Activated CD4-positive, alpha-beta memory T cell treated with anti-CD3 and anti-CD28 coated beads for 36 hours (primary cell): ENCODE measurements around the gene C1orf159. TPM values are rescaled to one million over a fixed set of nuclear protein-coding genes. Genes with fewer than 3 reads are reported as not detected.
A peak's percentile ranks its signal among the peaks of the same experiment; 100 is the strongest.
"Not testable (repeated sequence)": the region's sequence is repeated elsewhere in the genome, so short reads cannot be mapped to it uniquely, and the experiment has no call there.

ENCODE experiments used
- CTCF ChIA-PET: fragments of 350-600 bp; sonication (Branson Sonifier 250); formaldehyde crosslinking; loops from one replicate; lab custom pipeline; 2021; ENCODE audit warnings: antibody characterized with exemption, inconsistent platforms; lab: Charles Lee
- POLR2A ChIA-PET: fragments of 350-600 bp; sonication (Branson Sonifier 250); formaldehyde crosslinking; loops from one replicate; lab custom pipeline; 2021; ENCODE audit warnings: antibody characterized with exemption; lab: Charles Lee
- DNase-seq: peaks from one replicate; pipeline ENCODE4 v3.0.0-alpha.2; 2020
- H3K27ac Mint-ChIP-seq: one replicate; pipeline ENCODE4 v1.8.0; 2021; ENCODE audit warnings: mixed read lengths
- H3K27me3 Mint-ChIP-seq: one replicate; pipeline ENCODE4 v1.8.0; 2021; ENCODE audit warnings: mixed read lengths
- H3K36me3 Mint-ChIP-seq: one replicate; pipeline ENCODE4 v1.8.0; 2021; ENCODE audit warnings: mixed read lengths
- H3K4me1 Mint-ChIP-seq: one replicate; pipeline ENCODE4 v1.8.0; 2021; ENCODE audit warnings: low read depth, mixed read lengths
- H3K4me3 Mint-ChIP-seq: one replicate; pipeline ENCODE4 v1.8.0; 2021; ENCODE audit warnings: mild to moderate bottlenecking, mixed read lengths
- H3K9me3 Mint-ChIP-seq: one replicate; pipeline ENCODE4 v1.8.0; 2021; ENCODE audit warnings: mixed read lengths
- intact Hi-C: fragments of 100-400 bp; cut with micrococcal nuclease; formaldehyde crosslinking; loops from one replicate; pipeline ENCODE4 v1.15.1; 2023
- total RNA-seq, 2 experiments: library from RNA; stranded (reverse); gene quantifications; one replicate each; pipeline ENCODE4 v1.2.3, GENCODE V29; 2021

C1orf159 gene
- total RNA-seq, 2 experiments from 2014 or later = 19.5 to 20.5 TPM

- no peaks in the 10 kb centered on the region for H3K9me3 Mint-ChIP-seq
Observed at GRCh38 chr1:1085171-1085841, 30.6 kb downstream of the C1orf159 start.

GRCh38 chr1:1084372-1085170 is 31.3 kb downstream of the C1orf159 start:
- Mint-ChIP-seq H3K4me3 (no peak overlapping the region), H3K27ac (no peak overlapping the region), H3K27me3 (no peaks in the 10 kb centered on the region), H3K36me3 (peaks cover 2% of the 10 kb centered on the region), H3K4me1 (peaks cover 3% of the 10 kb centered on the region), H3K9me3 (no peaks in the 10 kb centered on the region)
- intact Hi-C loops = no loop called here
- peak; percentile 7 for DNase-seq
- ChIA-PET POLR2A (no interaction called here), CTCF (no interaction called here)

More at GRCh38 chr1:1085171-1085841, 30.6 kb downstream of the C1orf159 start:
- CTCF ChIA-PET = no interaction called here
- POLR2A ChIA-PET = no interaction called here
- no peak overlapping the region for H3K4me3 Mint-ChIP-seq
- peak; percentile 7 for DNase-seq
- H3K27ac Mint-ChIP-seq = no peak overlapping the region
- peaks cover 2% of the 10 kb centered on the region for H3K36me3 Mint-ChIP-seq
- H3K4me1 Mint-ChIP-seq = no peaks in the 10 kb centered on the region
- H3K27me3 Mint-ChIP-seq = no peaks in the 10 kb centered on the region
- intact Hi-C loops = no loop called here

- Mint-ChIP-seq H3K27ac (no peak overlapping the region), H3K36me3 (peaks cover 2% of the 10 kb centered on the region), H3K27me3 (peaks cover 2% of the 10 kb centered on the region), H3K4me3 (no peak overlapping the region), H3K4me1 (peaks cover 6% of the 10 kb centered on the region), H3K9me3 (no peaks in the 10 kb centered on the region)
- intact Hi-C loops = no loop called here
- CTCF ChIA-PET = no interaction called here
- POLR2A ChIA-PET = no interaction called here
- peak; percentile 8 for DNase-seq
Observed at GRCh38 chr1:1083416-1084371, 32.2 kb downstream of the C1orf159 start.

- Mint-ChIP-seq H3K4me3 (no peak overlapping the region), H3K36me3 (peaks cover 2% of the 10 kb centered on the region), H3K4me1 (peaks cover 6% of the 10 kb centered on the region), H3K27ac (no peak overlapping the region), H3K9me3 (no peaks in the 10 kb centered on the region), H3K27me3 (peaks cover 2% of the 10 kb centered on the region)
- DNase-seq = peak; percentile 8
- POLR2A ChIA-PET = no interaction called here
- CTCF ChIA-PET = no interaction called here
- intact Hi-C loops = no loop called here
Observed at GRCh38 chr1:1082776-1083415, 33.0 kb downstream of the C1orf159 start.

GRCh38 chr1:1082239-1082775 is 33.6 kb downstream of the C1orf159 start:
- no peaks in the 10 kb centered on the region for H3K9me3 Mint-ChIP-seq
- POLR2A ChIA-PET = no interaction called here
- peaks cover 2% of the 10 kb centered on the region for H3K27me3 Mint-ChIP-seq
- no peak overlapping the region for H3K4me3 Mint-ChIP-seq
- H3K27ac Mint-ChIP-seq = no peak overlapping the region
- H3K4me1 Mint-ChIP-seq = peaks cover 6% of the 10 kb centered on the region
- CTCF ChIA-PET = no interaction called here
- peak; percentile 8 for DNase-seq
- H3K36me3 Mint-ChIP-seq = peaks cover 2% of the 10 kb centered on the region
- intact Hi-C loops = no loop called here

- H3K9me3 Mint-ChIP-seq = no peaks in the 10 kb centered on the region
- CTCF ChIA-PET = no interaction called here
- no peak overlapping the region for H3K4me3 Mint-ChIP-seq
- peaks cover 6% of the 10 kb centered on the region for H3K4me1 Mint-ChIP-seq
- POLR2A ChIA-PET = no interaction called here
- intact Hi-C loops = no loop called here
- peak; percentile 8 for DNase-seq
- no peak overlapping the region for H3K27ac Mint-ChIP-seq
- peaks cover 2% of the 10 kb centered on the region for H3K36me3 Mint-ChIP-seq
- peaks cover 2% of the 10 kb centered on the region for H3K27me3 Mint-ChIP-seq
Observed at GRCh38 chr1:1081311-1082238, 34.3 kb downstream of the C1orf159 start.

GRCh38 chr1:1080951-1081310 is 35.0 kb downstream of the C1orf159 start:
- H3K36me3 Mint-ChIP-seq = peaks cover 2% of the 10 kb centered on the region
- ChIA-PET POLR2A (no interaction called here), CTCF (no interaction called here)
- peak; percentile 9 for DNase-seq
- peaks cover 2% of the 10 kb centered on the region for H3K27me3 Mint-ChIP-seq
- no peaks in the 10 kb centered on the region for H3K9me3 Mint-ChIP-seq
- no peak overlapping the region for H3K4me3 Mint-ChIP-seq
- peaks cover 6% of the 10 kb centered on the region for H3K4me1 Mint-ChIP-seq
- no peak overlapping the region for H3K27ac Mint-ChIP-seq
- intact Hi-C loops = no loop called here

GRCh38 chr1:1080122-1080757 is 35.6 kb downstream of the C1orf159 start:
- Mint-ChIP-seq H3K27ac (no peak overlapping the region), H3K27me3 (peaks cover 2% of the 10 kb centered on the region), H3K4me1 (peaks cover 6% of the 10 kb centered on the region), H3K36me3 (peaks cover 2% of the 10 kb centered on the region), H3K9me3 (no peaks in the 10 kb centered on the region), H3K4me3 (no peak overlapping the region)
- CTCF ChIA-PET = no interaction called here
- POLR2A ChIA-PET = no interaction called here
- DNase-seq = peak; percentile 47
- intact Hi-C loops = no loop called here

GRCh38 chr1:1079408-1080121 is 36.3 kb downstream of the C1orf159 start:
- H3K27ac Mint-ChIP-seq = no peak overlapping the region
- POLR2A ChIA-PET = no interaction called here

GRCh38 chr1:1077396-1077795 is 38.5 kb downstream of the C1orf159 start:
- H3K27ac Mint-ChIP-seq, H3K36me3 Mint-ChIP-seq, H3K27me3 Mint-ChIP-seq, H3K4me3 Mint-ChIP-seq, CTCF ChIA-PET, H3K9me3 Mint-ChIP-seq, DNase-seq, intact Hi-C loops, POLR2A ChIA-PET, H3K4me1 Mint-ChIP-seq: not testable (repeated sequence)

More at GRCh38 chr1:1079408-1080121, 36.3 kb downstream of the C1orf159 start:
- CTCF ChIA-PET = interaction anchor here (1.0 kb wide), 1 partner anchor 16 kb away, joined by 3 read pairs; no protein-coding TSS in a partner anchor
- Mint-ChIP-seq H3K27me3 (peaks cover 4% of the 10 kb centered on the region), H3K4me3 (peak overlapping the region; percentile 32), H3K36me3 (peaks cover 2% of the 10 kb centered on the region), H3K4me1 (peaks cover 6% of the 10 kb centered on the region), H3K9me3 (no peaks in the 10 kb centered on the region)
- DNase-seq = peak; percentile 54
- intact Hi-C loops = no loop called here
